K562 (cell line): ENCODE results near the gene C19orf47. TPM values are rescaled to one million over a fixed set of nuclear protein-coding genes. Genes with fewer than 3 reads are reported as not detected.

Experiments
- ATF6 ChIP-seq: sonication (generic); formaldehyde crosslinking; IDR thresholded peaks from 2 replicates; pipeline ENCODE4 v1.4.0; 2020; ENCODE audit warnings: mild to moderate bottlenecking, missing genetic modification reagents
- CHD7 ChIP-seq: fragments of 200-600 bp; sonication (generic); IDR thresholded peaks from one replicate; pipeline ENCODE4 v1.6.1; 2012; ENCODE audit warnings: mild to moderate bottlenecking, low read depth, low read length, inconsistent platforms
- COPS2 ChIP-seq: fragments of 450-650 bp; conservative IDR thresholded peaks from 2 replicates; pipeline ENCODE4 v1.6.1; 2016; ENCODE audit warnings: mild to moderate bottlenecking, moderate library complexity
- HMGN3 ChIP-seq: IDR thresholded peaks from 2 replicates; pipeline ENCODE4 v1.6.1; 2011; ENCODE audit warnings: borderline replicate concordance, low read depth, mild to moderate bottlenecking, mixed read lengths, low read length; ENCODE audit not compliant: insufficient read length; ENCODE audit errors: extremely low read depth
- KLF1 ChIP-seq: fragments of 450-650 bp; IDR thresholded peaks from 2 replicates; pipeline ENCODE4 v1.6.1; 2016; ENCODE audit warnings: missing genetic modification characterization, missing compliant biosample characterization
- SMAD4 ChIP-seq: fragments of 250-450 bp; sonication (Bioruptor Pico); conservative IDR thresholded peaks from 2 replicates; pipeline ENCODE4 v1.8.0; 2021; ENCODE audit warnings: inconsistent platforms, mild to moderate bottlenecking, moderate library complexity
- THRAP3 ChIP-seq: fragments of 450-650 bp; IDR thresholded peaks from 2 replicates; pipeline ENCODE4 v1.6.1; 2016; ENCODE audit warnings: mild to moderate bottlenecking, inconsistent platforms, borderline replicate concordance
- ZFP30 ChIP-seq: fragments of 250-450 bp; sonication (Bioruptor Pico); IDR thresholded peaks from 2 replicates; pipeline ENCODE4 v1.8.0; 2022; ENCODE audit warnings: moderate library complexity, mild to moderate bottlenecking, inconsistent platforms, borderline replicate concordance
- polyA plus RNA-seq, 8 experiments: library from polyadenylated mRNA; depleted of rRNA in 4 of 8; stranded (reverse) in 5 of 8; unstranded in 3 of 8; fragments of >200 nt; fragmentation: Nextera tagmentation in 2 of 8; fragmentation: Illumina TruSeq in 1 of 8; extraction: Ambion mirVana in 2 of 8; extraction: Trizol in 1 of 8; gene quantifications; 2 replicates each; pipeline versions ENCODE4 v1.2.1 to v1.2.3, GENCODE V29; 2011 to 2014; ENCODE audit warnings: inconsistent platforms in 1 of 8, missing spikeins in 1 of 8
- total RNA-seq, 7 experiments: library from RNA; depleted of rRNA in 6 of 7; stranded (reverse); fragments of >200 nt in 6 of 7; fragmentation: Illumina TruSeq in 2 of 7; extraction: Trizol in 2 of 7; gene quantifications; 2 replicates each; pipeline versions ENCODE4 v1.2.1 to v1.2.3, GENCODE V29; 2011 to 2021; ENCODE audit warnings: low replicate concordance in 1 of 7
- TF ChIP-seq, protein P1 (sequence below): fragments of 150-350 bp; IDR thresholded peaks from 2 replicates; pipeline ENCODE4 v1.6.1; 2014; ENCODE audit warnings: low read depth, mild to moderate bottlenecking, low read length, borderline replicate concordance

The C19orf47 gene
- total and polyA plus RNA-seq, 9 of the 15 experiments (the other 6 are each of a cell fraction or from before 2014, with no cell fraction given) = 0.08 to 26.1 (median 14.7) TPM

DNA sequence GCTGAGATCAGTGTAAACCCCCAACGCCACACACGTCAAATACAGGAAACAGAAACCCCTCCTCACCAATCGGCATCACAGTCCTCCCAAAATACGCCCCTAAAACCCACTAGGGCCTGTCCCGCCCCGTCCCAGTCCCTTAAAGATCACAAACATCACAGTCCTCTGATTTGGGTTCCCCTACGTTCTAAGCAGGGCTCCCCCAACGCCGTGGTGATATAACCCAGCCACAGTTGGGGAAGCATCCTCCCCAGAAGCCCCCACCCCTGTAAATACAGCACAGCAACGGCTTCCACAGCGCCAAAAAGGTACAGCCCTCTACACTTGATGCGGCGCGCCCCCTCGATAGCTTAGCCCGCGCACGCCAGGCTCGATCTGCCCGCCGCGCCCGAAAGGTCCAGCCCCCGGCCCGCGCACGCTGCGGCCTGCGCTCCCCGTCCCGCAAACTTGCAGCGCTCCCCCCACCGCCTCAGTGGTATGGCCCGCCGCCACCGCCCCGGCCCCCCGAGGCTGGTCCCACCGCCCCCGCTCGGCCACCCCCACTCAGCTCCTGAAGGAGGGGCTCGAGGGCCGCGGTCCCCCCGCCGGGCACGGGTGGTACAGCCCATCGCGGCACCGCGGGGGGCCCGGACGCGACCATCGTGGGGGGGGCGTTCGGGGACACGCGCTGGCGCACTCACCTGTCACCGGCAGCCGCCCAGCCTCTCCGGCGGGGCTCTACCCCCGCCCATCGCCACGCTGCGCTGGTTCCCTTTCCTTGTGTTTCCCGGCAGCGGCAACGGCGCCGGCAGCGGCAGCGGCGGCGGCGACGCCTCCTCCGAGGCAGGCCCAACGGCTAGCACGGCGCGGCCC is 63.5 kb downstream of the C19orf47 start, which contains the start of gene AKT2 (continued):
- TF ChIP-seq ATF6 = no peak
- TF ChIP-seq, protein P1, sequence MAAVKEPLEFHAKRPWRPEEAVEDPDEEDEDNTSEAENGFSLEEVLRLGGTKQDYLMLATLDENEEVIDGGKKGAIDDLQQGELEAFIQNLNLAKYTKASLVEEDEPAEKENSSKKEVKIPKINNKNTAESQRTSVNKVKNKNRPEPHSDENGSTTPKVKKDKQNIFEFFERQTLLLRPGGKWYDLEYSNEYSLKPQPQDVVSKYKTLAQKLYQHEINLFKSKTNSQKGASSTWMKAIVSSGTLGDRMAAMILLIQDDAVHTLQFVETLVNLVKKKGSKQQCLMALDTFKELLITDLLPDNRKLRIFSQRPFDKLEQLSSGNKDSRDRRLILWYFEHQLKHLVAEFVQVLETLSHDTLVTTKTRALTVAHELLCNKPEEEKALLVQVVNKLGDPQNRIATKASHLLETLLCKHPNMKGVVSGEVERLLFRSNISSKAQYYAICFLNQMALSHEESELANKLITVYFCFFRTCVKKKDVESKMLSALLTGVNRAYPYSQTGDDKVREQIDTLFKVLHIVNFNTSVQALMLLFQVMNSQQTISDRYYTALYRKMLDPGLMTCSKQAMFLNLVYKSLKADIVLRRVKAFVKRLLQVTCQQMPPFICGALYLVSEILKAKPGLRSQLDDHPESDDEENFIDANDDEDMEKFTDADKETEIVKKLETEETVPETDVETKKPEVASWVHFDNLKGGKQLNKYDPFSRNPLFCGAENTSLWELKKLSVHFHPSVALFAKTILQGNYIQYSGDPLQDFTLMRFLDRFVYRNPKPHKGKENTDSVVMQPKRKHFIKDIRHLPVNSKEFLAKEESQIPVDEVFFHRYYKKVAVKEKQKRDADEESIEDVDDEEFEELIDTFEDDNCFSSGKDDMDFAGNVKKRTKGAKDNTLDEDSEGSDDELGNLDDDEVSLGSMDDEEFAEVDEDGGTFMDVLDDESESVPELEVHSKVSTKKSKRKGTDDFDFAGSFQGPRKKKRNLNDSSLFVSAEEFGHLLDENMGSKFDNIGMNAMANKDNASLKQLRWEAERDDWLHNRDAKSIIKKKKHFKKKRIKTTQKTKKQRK = no peak
- TF ChIP-seq THRAP3 = no peak
- no peak for TF ChIP-seq COPS2
- TF ChIP-seq CHD7 = no peak
- peak; percentile 25 for TF ChIP-seq SMAD4 (CRISPR knock-in tag)
- peak; percentile 57 for TF ChIP-seq HMGN3
- TF ChIP-seq KLF1 (tag) = no peak
- TF ChIP-seq ZFP30 = no peak
